Measurements from ENCODE around the gene SLC43A3.

Gene SLC43A3

GRCh38 chr11:57473285-57473841, 46.4 kb upstream of the SLC43A3 start:
- no peak overlapping the region for H3K4me3 ChIP-seq (ENCODE audit: low read depth, low read length)
- TF ChIP-seq CTCF (IDR thresholded peaks at IDR 0.05; ENCODE audit: low read depth, low read length), result no peak
- no peak for DNase-seq (ENCODE audit: low read depth, low spot score)
- in situ Hi-C loops (cut with HindIII; ENCODE audit: low sequenced_read_pairs), result no loop called here

GRCh38 chr11:57471496-57471895, 44.6 kb upstream of the SLC43A3 start:
- in situ Hi-C loops (cut with HindIII; ENCODE audit: low sequenced_read_pairs), result no loop called here
- no peak for TF ChIP-seq CTCF (IDR thresholded peaks at IDR 0.05; ENCODE audit: low read depth, low read length)
- no peak for DNase-seq (ENCODE audit: low read depth, low spot score)
- H3K4me3 ChIP-seq (ENCODE audit: low read depth, low read length), result no peak overlapping the region

- no peak for TF ChIP-seq CTCF (IDR thresholded peaks at IDR 0.05; ENCODE audit: low read depth, low read length)
- in situ Hi-C loops (cut with HindIII; ENCODE audit: low sequenced_read_pairs), result no loop called here
- no peak for DNase-seq (ENCODE audit: low read depth, low spot score)
- no peak overlapping the region for H3K4me3 ChIP-seq (ENCODE audit: low read depth, low read length)
These were observed 42.3 kb upstream of the SLC43A3 start for GRCh38 chr11:57469268-57469667.

GRCh38 chr11:57468276-57468675, 41.4 kb upstream of the SLC43A3 start:
- in situ Hi-C loops (cut with HindIII; ENCODE audit: low sequenced_read_pairs), result no loop called here
- no peak overlapping the region for H3K4me3 ChIP-seq (ENCODE audit: low read depth, low read length)
- DNase-seq (ENCODE audit: low read depth, low spot score), result no peak
- TF ChIP-seq CTCF (IDR thresholded peaks at IDR 0.05; ENCODE audit: low read depth, low read length), result no peak

GRCh38 chr11:57467508-57468157, 40.7 kb upstream of the SLC43A3 start:
- TF ChIP-seq CTCF (IDR thresholded peaks at IDR 0.05; ENCODE audit: low read depth, low read length), result no peak
- in situ Hi-C loops (cut with HindIII; ENCODE audit: low sequenced_read_pairs), result no loop called here
- DNase-seq (ENCODE audit: low read depth, low spot score), result no peak
- no peak overlapping the region for H3K4me3 ChIP-seq (ENCODE audit: low read depth, low read length)

GRCh38 chr11:57466680-57467079, 39.8 kb upstream of the SLC43A3 start:
- no peak for TF ChIP-seq CTCF (IDR thresholded peaks at IDR 0.05; ENCODE audit: low read depth, low read length)
- no peak for DNase-seq (ENCODE audit: low read depth, low spot score)
- in situ Hi-C loops (cut with HindIII; ENCODE audit: low sequenced_read_pairs), result no loop called here
- no peak overlapping the region for H3K4me3 ChIP-seq (ENCODE audit: low read depth, low read length)

All from astrocyte of the spinal cord (primary cell).